H1 (cell line): ENCODE data around the gene MT1H. TPM values are rescaled to one million over a fixed set of nuclear protein-coding genes. Genes with fewer than 3 reads are reported as not detected.

Experiments used
- BACH1 ChIP-seq: IDR thresholded peaks from 2 replicates; pipeline ENCODE4 v1.6.1; 2012; ENCODE audit warnings: low read length, improper control_type of control experiment
- EZH2 ChIP-seq: fragments of 200-600 bp; sonication (generic); IDR thresholded peaks from 2 replicates; pipeline ENCODE4 v1.7.1; 2012; ENCODE audit warnings: low read depth, mild to moderate bottlenecking, moderate library complexity, low read length, inconsistent platforms; ENCODE audit not compliant: severe bottlenecking
- HDAC6 ChIP-seq: IDR thresholded peaks from one replicate; pipeline ENCODE4 v1.7.1; 2012; ENCODE audit warnings: low read depth, mild to moderate bottlenecking, inconsistent platforms, low read length, moderate library complexity
- KDM4A ChIP-seq: IDR thresholded peaks from one replicate; pipeline ENCODE4 v1.7.1; 2012; ENCODE audit warnings: low read depth, mild to moderate bottlenecking, moderate library complexity, low read length, inconsistent platforms; ENCODE audit not compliant: severe bottlenecking
- MAX ChIP-seq: IDR thresholded peaks from 2 replicates; pipeline ENCODE4 v1.6.1; 2012; ENCODE audit warnings: inconsistent platforms
- POLR2A ChIP-seq, 2 experiments: IDR thresholded peaks; 1 replicate in 1 of 2; 2 replicates in 1 of 2; pipeline ENCODE4 v1.6.1; 2011; ENCODE audit warnings: low read depth in 2 of 2, low read length in 2 of 2, mild to moderate bottlenecking in 2 of 2; ENCODE audit errors: control extremely low read depth in 1 of 2
- POLR2AphosphoS5 ChIP-seq: IDR thresholded peaks from 2 replicates; pipeline ENCODE4 v1.6.1; 2011; ENCODE audit warnings: low read depth, low read length
- RFX5 ChIP-seq: IDR thresholded peaks from 2 replicates; pipeline ENCODE4 v1.6.1; 2011; ENCODE audit warnings: low read depth, low read length, improper control_type of control experiment, borderline replicate concordance
- SAP30 ChIP-seq: fragments of 300-600 bp; sonication (generic); IDR thresholded peaks from 2 replicates; pipeline ENCODE4 v1.7.1; 2012; ENCODE audit warnings: low read length, moderate library complexity, mild to moderate bottlenecking, inconsistent platforms; ENCODE audit not compliant: insufficient read depth, insufficient replicate concordance
- SP1 ChIP-seq: IDR thresholded peaks from 2 replicates; pipeline ENCODE4 v1.6.1; 2011; ENCODE audit warnings: low read depth, low read length
- SUZ12 ChIP-seq: fragments of 200-600 bp; sonication (generic); IDR thresholded peaks from 2 replicates; pipeline ENCODE4 v1.6.1; 2012; ENCODE audit warnings: mild to moderate bottlenecking, inconsistent platforms, low read length, moderate library complexity, mixed read lengths
- ZNF274 ChIP-seq: IDR thresholded peaks from 2 replicates; pipeline ENCODE4 v1.7.0; 2012; ENCODE audit warnings: low read length, borderline replicate concordance; ENCODE audit errors: extremely low read depth
- polyA plus RNA-seq, 7 experiments: library from polyadenylated mRNA; depleted of rRNA in 3 of 7; stranded (reverse) in 5 of 7; unstranded in 2 of 7; fragments of >200 nt in 5 of 7; fragments of 200-250 nt in 2 of 7; gene quantifications; 1 replicate in 5 of 7; 2 replicates in 1 of 7; 4 replicates in 1 of 7; pipeline versions ENCODE4 v1.2.1 to v1.2.3, GENCODE V29; 2011 to 2013; ENCODE audit warnings: missing spikeins in 2 of 7, mixed read lengths in 2 of 7
- total RNA-seq: library from RNA; stranded (reverse); fragmentation: NEBNext Ultra II Directional; extraction: Animal tissue kit (Norgen Biotek cat#: 25700); gene quantifications from 2 replicates; pipeline ENCODE4 v1.2.1, GENCODE V29; 2021
- TF ChIP-seq, protein P1 (sequence below): IDR thresholded peaks from 2 replicates; pipeline ENCODE4 v1.6.1; 2011; ENCODE audit warnings: low read depth, mild to moderate bottlenecking, low read length; ENCODE audit not compliant: insufficient read depth
- TF ChIP-seq, protein P2 (sequence below), 3 experiments: IDR thresholded peaks; 1 replicate in 2 of 3; 2 replicates in 1 of 3; pipeline versions ENCODE4 v1.5.1 to v1.6.1; 2011; ENCODE audit warnings: low read length in 3 of 3, mild to moderate bottlenecking in 3 of 3, inconsistent platforms in 2 of 3, low read depth in 1 of 3, moderate library complexity in 1 of 3; ENCODE audit not compliant: insufficient read depth in 1 of 3; ENCODE audit errors: control extremely low read depth in 1 of 3

Gene MT1H
- total and polyA plus RNA-seq, 2 of the 8 experiments (the other 6 are each of a cell fraction or from before 2014, with no cell fraction given), result 11.9 to 95.7 TPM

DNA sequence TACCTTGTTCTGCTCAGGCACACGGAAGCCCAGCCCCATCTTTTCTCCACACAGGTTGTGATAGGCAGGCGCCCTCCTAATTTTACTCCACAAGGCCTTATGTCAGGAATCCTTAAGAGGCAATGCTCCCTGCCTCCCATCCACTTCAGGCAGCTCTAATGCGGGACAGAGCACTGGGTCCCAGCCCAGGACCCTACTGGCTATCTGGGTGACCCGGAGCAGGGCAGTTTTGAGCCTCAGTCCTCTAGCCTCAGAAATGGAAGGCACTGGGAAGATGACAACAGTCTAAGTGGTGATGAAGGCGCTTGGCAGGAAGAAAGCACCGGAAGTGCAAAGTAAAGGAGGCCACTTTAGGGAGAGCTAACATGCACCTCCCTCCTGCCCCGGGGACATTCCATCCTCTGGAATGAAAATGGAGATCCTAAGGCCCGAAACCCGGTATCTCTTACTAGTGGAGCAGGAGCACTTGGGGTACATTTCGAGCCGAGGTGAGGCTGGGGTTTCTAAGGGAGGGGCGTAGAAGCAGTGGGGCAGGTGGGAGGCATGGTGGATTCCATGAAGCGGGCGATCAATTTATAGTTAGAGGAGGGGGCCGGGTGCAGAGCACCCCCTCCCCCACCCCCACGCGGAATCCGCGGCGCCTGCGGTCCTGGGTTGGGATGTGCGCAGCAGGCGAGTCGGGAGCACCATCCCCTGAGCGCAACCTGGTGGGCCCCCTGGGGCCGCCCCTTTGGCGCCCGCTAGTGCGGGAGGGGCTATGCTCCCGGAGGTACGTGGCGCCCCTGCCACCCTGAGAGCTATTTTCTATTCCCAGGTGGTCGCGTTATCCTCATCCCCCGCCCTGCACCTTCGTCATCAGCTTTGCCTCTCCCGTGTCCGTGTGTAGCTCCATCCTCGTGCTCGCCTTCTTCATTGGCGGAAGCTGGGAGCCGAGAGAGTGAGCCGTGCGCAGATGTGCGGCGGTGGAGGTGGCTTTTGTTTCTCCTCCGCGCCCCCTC, 7.0 kb upstream of the MT1H start (continued):
- TF ChIP-seq RFX5 (no peak), MAX (peak; percentile 67), SUZ12 (peak; percentile 51), POLR2AphosphoS5 (no peak), EZH2 (peak; percentile 75), SP1 (no peak), BACH1 (no peak), ZNF274 (no peak), HDAC6 (no peak), POLR2A (IDR thresholded peaks at IDR 0.05; ENCODE audit: control extremely low read depth in 1 of 2, low read depth in 2 of 2, low read length in 2 of 2) (no peak), SAP30 (no peak), KDM4A (peak; percentile 84)
- TF ChIP-seq, protein P1, sequence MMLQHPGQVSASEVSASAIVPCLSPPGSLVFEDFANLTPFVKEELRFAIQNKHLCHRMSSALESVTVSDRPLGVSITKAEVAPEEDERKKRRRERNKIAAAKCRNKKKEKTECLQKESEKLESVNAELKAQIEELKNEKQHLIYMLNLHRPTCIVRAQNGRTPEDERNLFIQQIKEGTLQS, result no peak
- TF ChIP-seq, protein P2, sequence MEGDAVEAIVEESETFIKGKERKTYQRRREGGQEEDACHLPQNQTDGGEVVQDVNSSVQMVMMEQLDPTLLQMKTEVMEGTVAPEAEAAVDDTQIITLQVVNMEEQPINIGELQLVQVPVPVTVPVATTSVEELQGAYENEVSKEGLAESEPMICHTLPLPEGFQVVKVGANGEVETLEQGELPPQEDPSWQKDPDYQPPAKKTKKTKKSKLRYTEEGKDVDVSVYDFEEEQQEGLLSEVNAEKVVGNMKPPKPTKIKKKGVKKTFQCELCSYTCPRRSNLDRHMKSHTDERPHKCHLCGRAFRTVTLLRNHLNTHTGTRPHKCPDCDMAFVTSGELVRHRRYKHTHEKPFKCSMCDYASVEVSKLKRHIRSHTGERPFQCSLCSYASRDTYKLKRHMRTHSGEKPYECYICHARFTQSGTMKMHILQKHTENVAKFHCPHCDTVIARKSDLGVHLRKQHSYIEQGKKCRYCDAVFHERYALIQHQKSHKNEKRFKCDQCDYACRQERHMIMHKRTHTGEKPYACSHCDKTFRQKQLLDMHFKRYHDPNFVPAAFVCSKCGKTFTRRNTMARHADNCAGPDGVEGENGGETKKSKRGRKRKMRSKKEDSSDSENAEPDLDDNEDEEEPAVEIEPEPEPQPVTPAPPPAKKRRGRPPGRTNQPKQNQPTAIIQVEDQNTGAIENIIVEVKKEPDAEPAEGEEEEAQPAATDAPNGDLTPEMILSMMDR (IDR thresholded peaks at IDR 0.05; ENCODE audit: control extremely low read depth in 1 of 3, insufficient read depth in 1 of 3, low read depth in 1 of 3, low read length in 3 of 3), result no peak
- TF ChIP-seq, all 59 proteins: peak for 6
